Keratinocyte (primary cell): ENCODE measurements around the gene AGTRAP.

Experiments
- EZH2 ChIP-seq: IDR thresholded peaks from one replicate; pipeline ENCODE4 v1.6.1; 2012; ENCODE audit warnings: inconsistent platforms, mild to moderate bottlenecking, low read length, moderate library complexity
- TF ChIP-seq, protein P1 (sequence below), 3 experiments: IDR thresholded peaks in 1 of 3; conservative IDR thresholded peaks in 1 of 3; optimal IDR thresholded peaks in 1 of 3; 2 replicates in 2 of 3; 3 replicates in 1 of 3; pipeline versions ENCODE3 to v1.5.1; 2011; ENCODE audit warnings: low read length in 3 of 3, mild to moderate bottlenecking in 3 of 3, moderate library complexity in 2 of 3, control low read depth in 1 of 3, inconsistent platforms in 1 of 3; ENCODE audit not compliant: insufficient read depth in 2 of 3; ENCODE audit errors: extremely low read depth in 1 of 3

DNA sequence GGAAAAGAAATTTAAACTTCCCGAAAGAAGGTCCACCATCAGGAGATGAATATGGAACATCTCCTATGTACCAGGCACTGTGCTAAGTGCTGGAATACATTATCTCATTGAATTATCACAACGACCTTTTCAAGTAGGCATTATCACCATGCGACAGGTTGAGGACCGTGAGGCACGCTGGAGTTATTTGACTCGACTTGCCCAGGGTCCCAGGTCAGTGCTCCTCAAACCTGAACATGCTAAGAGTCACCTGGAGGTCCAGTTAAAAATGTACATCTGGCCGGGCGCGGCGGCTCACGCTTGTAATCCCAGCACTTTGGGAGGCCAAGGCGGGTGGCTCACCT lies 15.9 kb upstream of the AGTRAP start:
- TF ChIP-seq, protein P1, sequence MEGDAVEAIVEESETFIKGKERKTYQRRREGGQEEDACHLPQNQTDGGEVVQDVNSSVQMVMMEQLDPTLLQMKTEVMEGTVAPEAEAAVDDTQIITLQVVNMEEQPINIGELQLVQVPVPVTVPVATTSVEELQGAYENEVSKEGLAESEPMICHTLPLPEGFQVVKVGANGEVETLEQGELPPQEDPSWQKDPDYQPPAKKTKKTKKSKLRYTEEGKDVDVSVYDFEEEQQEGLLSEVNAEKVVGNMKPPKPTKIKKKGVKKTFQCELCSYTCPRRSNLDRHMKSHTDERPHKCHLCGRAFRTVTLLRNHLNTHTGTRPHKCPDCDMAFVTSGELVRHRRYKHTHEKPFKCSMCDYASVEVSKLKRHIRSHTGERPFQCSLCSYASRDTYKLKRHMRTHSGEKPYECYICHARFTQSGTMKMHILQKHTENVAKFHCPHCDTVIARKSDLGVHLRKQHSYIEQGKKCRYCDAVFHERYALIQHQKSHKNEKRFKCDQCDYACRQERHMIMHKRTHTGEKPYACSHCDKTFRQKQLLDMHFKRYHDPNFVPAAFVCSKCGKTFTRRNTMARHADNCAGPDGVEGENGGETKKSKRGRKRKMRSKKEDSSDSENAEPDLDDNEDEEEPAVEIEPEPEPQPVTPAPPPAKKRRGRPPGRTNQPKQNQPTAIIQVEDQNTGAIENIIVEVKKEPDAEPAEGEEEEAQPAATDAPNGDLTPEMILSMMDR (optimal IDR thresholded peaks at IDR 0.05 in 1 of 3, IDR thresholded peaks at IDR 0.05 in 1 of 3, conservative IDR thresholded peaks at IDR 0.05 in 1 of 3; ENCODE audit: extremely low read depth in 1 of 3, insufficient read depth in 2 of 3, low read length in 3 of 3), result no peak
- no peak for TF ChIP-seq EZH2
